Measurements from ENCODE around the gene MTAP. TPM values are rescaled to one million over a fixed set of nuclear protein-coding genes. Genes with fewer than 3 reads are reported as not detected.

Gene MTAP
- total RNA-seq, 1 experiment from 2014 or later: 20.3 TPM

GRCh38 chr9:21982391-21982790, 180.0 kb downstream of the MTAP start:
- no peak for DNase-seq (ENCODE audit: low read depth in 1 of 2, low spot score in 2 of 2)
- Histone ChIP-seq H3K27me3 (replicated peaks) (no peaks in the 10 kb centered on the region), H3K4me1 (replicated peaks) (peaks cover 4% of the 10 kb centered on the region; the same call in 1 of the 2 replicates), H3K4me3 (no peak overlapping the region), H3K9me3 (replicated peaks) (no peaks in the 10 kb centered on the region), H3K27ac (no peak overlapping the region), H3K36me3 (no peaks in the 10 kb centered on the region)

GRCh38 chr9:21982861-21983560, 180.6 kb downstream of the MTAP start:
- H3K27ac ChIP-seq: no peak overlapping the region
- peaks cover 4% of the 10 kb centered on the region; the same call in 1 of the 2 replicates for H3K4me1 ChIP-seq (replicated peaks)
- no peak for DNase-seq (ENCODE audit: low read depth in 1 of 2, low spot score in 2 of 2)
- H3K27me3 ChIP-seq (replicated peaks): no peaks in the 10 kb centered on the region
- H3K36me3 ChIP-seq: no peaks in the 10 kb centered on the region
- no peak overlapping the region for H3K4me3 ChIP-seq
- no peaks in the 10 kb centered on the region for H3K9me3 ChIP-seq (replicated peaks)

GRCh38 chr9:21983561-21983935, 181.1 kb downstream of the MTAP start:
- Histone ChIP-seq H3K27ac (no peak overlapping the region), H3K36me3 (no peaks in the 10 kb centered on the region; the same call in 1 of the 2 replicates), H3K27me3 (replicated peaks) (no peaks in the 10 kb centered on the region), H3K4me3 (no peak overlapping the region), H3K4me1 (replicated peaks) (peaks cover 7% of the 10 kb centered on the region), H3K9me3 (replicated peaks) (no peaks in the 10 kb centered on the region)
- DNase-seq (ENCODE audit: low read depth in 1 of 2, low spot score in 2 of 2): no peak

- Histone ChIP-seq H3K4me3 (no peak overlapping the region), H3K4me1 (replicated peaks) (peaks cover 13% of the 10 kb centered on the region), H3K27ac (no peak overlapping the region), H3K36me3 (no peaks in the 10 kb centered on the region; the same call in 1 of the 2 replicates), H3K9me3 (replicated peaks) (no peaks in the 10 kb centered on the region), H3K27me3 (replicated peaks) (no peaks in the 10 kb centered on the region)
- DNase-seq (ENCODE audit: low read depth in 1 of 2, low spot score in 2 of 2): no peak
These were observed 181.7 kb downstream of the MTAP start for GRCh38 chr9:21984101-21984500.

- no peaks in the 10 kb centered on the region for H3K27me3 ChIP-seq (replicated peaks)
- H3K4me1 ChIP-seq (replicated peaks): peaks cover 18% of the 10 kb centered on the region
- no peak for DNase-seq (ENCODE audit: low read depth in 1 of 2, low spot score in 2 of 2)
- H3K4me3 ChIP-seq: no peak overlapping the region
- H3K9me3 ChIP-seq (replicated peaks): no peaks in the 10 kb centered on the region
- peaks cover 12% of the 10 kb centered on the region for H3K36me3 ChIP-seq
- peak overlapping the region; percentile 81 for H3K27ac ChIP-seq
These were observed 183.7 kb downstream of the MTAP start for GRCh38 chr9:21985964-21986667.

Other genes with a start within 250 kb of the MTAP start
- gene CDKN2A, start 191.8 kb downstream of the MTAP start, total RNA-seq (2014; rRNA removed; shearing (Covaris generic)): 198 and 290 TPM in 2 replicates
- gene CDKN2B-AS1, start 192.2 kb downstream of the MTAP start, total RNA-seq (2014; rRNA removed; shearing (Covaris generic)): 2.6 and 7.5 TPM in 2 replicates
- 22.3 and 29.6 TPM in 2 replicates for gene CDKN2B, start 206.7 kb downstream of the MTAP start, total RNA-seq (2014; rRNA removed; shearing (Covaris generic))